ENCODE measurements around the gene OSBP2.
"Not testable (repeated sequence)": the region's sequence is repeated elsewhere in the genome, so short reads cannot be mapped to it uniquely, and the experiment has no call there.

OSBP2 gene

DNA sequence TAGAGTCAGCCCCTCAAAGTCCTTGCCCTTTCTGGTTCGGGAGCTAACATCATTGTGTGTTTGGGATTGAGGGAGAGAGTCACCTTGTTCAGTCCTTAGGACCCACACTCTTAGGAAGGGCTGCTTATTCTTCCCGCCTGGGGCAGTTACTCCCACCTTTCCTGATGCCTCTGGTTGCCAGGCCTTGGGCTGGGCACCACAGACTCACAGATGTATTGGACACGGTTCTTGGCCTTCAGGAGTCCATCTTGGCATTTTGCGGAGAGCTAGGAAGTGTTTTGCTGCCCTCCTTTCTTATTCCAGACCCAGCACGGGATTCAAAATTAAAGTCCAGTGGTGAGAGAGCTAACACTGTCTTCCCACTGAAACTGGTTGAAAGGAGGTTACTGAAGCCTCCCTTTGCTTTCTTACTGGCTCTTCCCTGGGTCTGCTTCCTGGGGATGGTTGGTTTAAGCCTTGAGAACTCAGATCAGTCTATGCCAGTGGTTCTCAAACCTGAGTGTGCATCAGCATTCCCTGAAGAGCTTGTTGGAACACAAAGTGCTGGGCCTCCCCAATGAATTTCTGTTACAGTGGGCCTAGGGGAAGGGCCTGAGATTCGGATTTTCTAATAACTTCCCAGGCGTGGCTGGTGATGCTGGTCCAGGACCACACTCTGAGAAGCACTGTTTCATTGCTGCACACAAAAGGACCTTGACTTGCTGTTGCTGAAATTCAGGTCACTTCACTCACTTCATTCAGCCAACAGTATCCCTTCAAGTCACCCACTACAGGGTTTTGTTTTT lies 1.4 kb downstream of the OSBP2 start:
- Histone ChIP-seq H3K4me3 (ENCODE audit: insufficient read depth, low read depth, low read length) (no peak overlapping the region), H3K36me3 (ENCODE audit: control insufficient read depth, insufficient read depth, low read length) (no peaks in the 10 kb centered on the region), H3K9me3 (ENCODE audit: control insufficient read depth, low read length) (no peaks in the 10 kb centered on the region), H3K27me3 (ENCODE audit: control insufficient read depth, insufficient read depth, low read length, poor library complexity, severe bottlenecking) (peaks cover 39% of the 10 kb centered on the region), H3K27ac (ENCODE audit: insufficient read depth, low read depth, low read length, poor library complexity, severe bottlenecking) (no peak overlapping the region), H3K4me1 (ENCODE audit: control insufficient read depth, insufficient read depth, low read length) (no peaks in the 10 kb centered on the region)
- 91 to 94% methylated on average over 7 of the region's 7 CpGs for WGBS, 2 experiments

- H3K27ac ChIP-seq (ENCODE audit: insufficient read depth, low read depth, low read length, poor library complexity, severe bottlenecking) = no peak overlapping the region
- H3K27me3 ChIP-seq (ENCODE audit: control insufficient read depth, insufficient read depth, low read length, poor library complexity, severe bottlenecking) = peaks cover 36% of the 10 kb centered on the region
- whole genome bisulfite sequencing, 2 experiments = 94 to 97% methylated on average over 7 of the region's 7 CpGs
- H3K4me1 ChIP-seq (ENCODE audit: control insufficient read depth, insufficient read depth, low read length) = no peaks in the 10 kb centered on the region
- no peaks in the 10 kb centered on the region for H3K36me3 ChIP-seq (ENCODE audit: control insufficient read depth, insufficient read depth, low read length)
- H3K9me3 ChIP-seq (ENCODE audit: control insufficient read depth, low read length) = no peaks in the 10 kb centered on the region
- no peak overlapping the region for H3K4me3 ChIP-seq (ENCODE audit: insufficient read depth, low read depth, low read length)
Observed at GRCh38 chr22:30697975-30698374, 3.3 kb downstream of the OSBP2 start.

- 95% methylated on average over 1 of the region's 1 CpG for WGBS, 2 experiments
- Histone ChIP-seq H3K4me3 (ENCODE audit: insufficient read depth, low read depth, low read length) (no peak overlapping the region), H3K4me1 (ENCODE audit: control insufficient read depth, insufficient read depth, low read length) (peaks cover 13% of the 10 kb centered on the region), H3K9me3 (ENCODE audit: control insufficient read depth, low read length) (no peaks in the 10 kb centered on the region), H3K36me3 (ENCODE audit: control insufficient read depth, insufficient read depth, low read length) (no peaks in the 10 kb centered on the region), H3K27me3 (ENCODE audit: control insufficient read depth, insufficient read depth, low read length, poor library complexity, severe bottlenecking) (peaks cover 1% of the 10 kb centered on the region), H3K27ac (ENCODE audit: insufficient read depth, low read depth, low read length, poor library complexity, severe bottlenecking) (no peak overlapping the region)
Observed at GRCh38 chr22:30701872-30702271, 7.2 kb downstream of the OSBP2 start.

DNA sequence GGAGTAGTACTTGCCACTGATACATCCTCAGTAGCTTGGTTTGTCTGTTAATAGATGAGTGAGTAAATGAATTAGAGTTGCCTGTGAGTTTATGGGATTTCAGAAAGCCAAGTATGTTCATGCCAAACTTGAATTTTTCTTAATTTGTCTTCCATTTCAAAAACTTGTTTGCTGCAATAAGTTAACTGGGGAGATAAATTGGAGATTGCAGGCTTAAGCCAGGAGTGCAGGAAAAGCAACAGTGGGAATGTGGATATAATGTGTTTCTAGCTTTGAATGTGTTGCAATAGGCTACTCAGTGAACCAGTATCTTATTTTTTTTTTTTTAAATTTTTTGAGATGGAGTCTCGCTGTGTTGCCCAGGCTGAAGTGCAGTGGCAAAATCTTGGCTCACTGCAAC lies 8.2 kb downstream of the OSBP2 start:
- 88 to 92% methylated on average over 1 of the region's 1 CpG for WGBS, 2 experiments
- H3K27me3 ChIP-seq (ENCODE audit: control insufficient read depth, insufficient read depth, low read length, poor library complexity, severe bottlenecking) = no peaks in the 10 kb centered on the region
- H3K27ac ChIP-seq (ENCODE audit: insufficient read depth, low read depth, low read length, poor library complexity, severe bottlenecking) = no peak overlapping the region
- H3K36me3 ChIP-seq (ENCODE audit: control insufficient read depth, insufficient read depth, low read length) = no peaks in the 10 kb centered on the region
- H3K4me1 ChIP-seq (ENCODE audit: control insufficient read depth, insufficient read depth, low read length) = peaks cover 13% of the 10 kb centered on the region
- H3K4me3 ChIP-seq (ENCODE audit: insufficient read depth, low read depth, low read length) = no peak overlapping the region
- no peaks in the 10 kb centered on the region for H3K9me3 ChIP-seq (ENCODE audit: control insufficient read depth, low read length)

DNA sequence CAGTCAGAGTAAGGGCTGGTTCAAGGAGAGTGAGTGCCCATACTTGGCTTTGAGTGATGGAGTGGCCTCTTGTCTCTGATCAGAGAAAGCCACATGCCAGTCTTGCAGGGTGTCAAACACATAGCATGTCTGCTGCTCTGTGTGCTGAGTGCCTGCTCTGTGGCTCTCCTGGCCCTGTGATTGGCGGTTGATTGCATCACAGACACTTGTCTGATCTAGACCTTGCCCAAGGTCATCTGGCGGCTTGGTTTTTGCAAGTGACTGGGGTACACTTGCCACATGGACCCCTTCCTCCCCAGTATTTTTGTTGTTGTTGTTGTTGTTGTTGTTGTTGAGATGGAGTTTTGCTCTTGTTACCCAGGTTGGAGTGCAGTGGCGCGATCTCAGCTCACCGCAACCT lies 10.3 kb downstream of the OSBP2 start:
- Histone ChIP-seq H3K27me3 (ENCODE audit: control insufficient read depth, insufficient read depth, low read length, poor library complexity, severe bottlenecking) (no peaks in the 10 kb centered on the region), H3K9me3 (ENCODE audit: control insufficient read depth, low read length) (no peaks in the 10 kb centered on the region), H3K4me3 (ENCODE audit: insufficient read depth, low read depth, low read length) (no peak overlapping the region), H3K36me3 (ENCODE audit: control insufficient read depth, insufficient read depth, low read length) (no peaks in the 10 kb centered on the region), H3K4me1 (ENCODE audit: control insufficient read depth, insufficient read depth, low read length) (peaks cover 13% of the 10 kb centered on the region), H3K27ac (ENCODE audit: insufficient read depth, low read depth, low read length, poor library complexity, severe bottlenecking) (no peak overlapping the region)
- WGBS, 2 experiments = 90 to 96% methylated on average over 5 of the region's 5 CpGs

DNA sequence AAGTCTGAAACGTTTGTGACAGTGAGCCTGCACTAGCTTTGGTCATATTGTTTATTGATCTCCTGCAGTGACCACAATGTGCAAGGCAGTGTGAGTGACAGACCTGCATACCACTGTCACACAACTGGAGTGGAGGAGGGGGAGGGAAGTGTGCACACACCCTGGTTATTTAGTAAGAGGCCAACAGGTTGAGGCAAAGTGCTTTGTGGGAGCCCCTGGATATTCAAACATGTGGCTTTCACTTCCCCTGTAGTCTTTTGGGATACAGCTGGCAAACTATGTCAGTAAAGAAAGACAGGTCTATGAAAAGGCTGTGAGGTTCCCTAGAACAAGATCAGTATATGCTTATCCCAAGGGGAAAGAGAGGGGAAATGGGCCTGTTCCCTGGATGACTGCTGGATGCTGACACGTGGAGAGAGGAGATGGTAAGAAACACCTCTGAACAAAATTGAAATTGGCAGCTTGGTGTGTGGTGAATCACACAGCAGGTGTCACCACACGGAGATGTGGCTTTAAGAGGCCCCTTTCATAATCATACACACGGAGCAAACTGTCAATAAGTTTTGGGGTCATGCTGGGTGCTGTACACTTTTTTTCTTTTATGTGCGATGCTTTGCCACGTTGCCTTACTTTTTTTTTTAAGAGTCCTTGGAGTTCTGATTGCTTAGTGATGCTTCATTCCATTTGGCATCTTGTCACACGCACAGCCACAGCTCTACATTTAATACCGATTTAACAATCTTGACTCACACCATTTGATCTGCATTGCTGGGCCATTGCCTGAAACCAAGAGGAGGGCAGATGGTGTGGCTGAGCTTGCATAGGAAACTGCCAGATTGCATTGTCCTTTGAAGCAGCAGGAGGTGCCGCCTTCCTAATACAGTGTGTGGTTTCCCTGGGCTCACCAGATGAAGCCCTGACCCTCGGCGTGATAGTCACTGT lies 11.3 kb downstream of the OSBP2 start:
- Histone ChIP-seq H3K4me3 (ENCODE audit: insufficient read depth, low read depth, low read length) (no peak overlapping the region), H3K27me3 (ENCODE audit: control insufficient read depth, insufficient read depth, low read length, poor library complexity, severe bottlenecking) (no peaks in the 10 kb centered on the region), H3K27ac (ENCODE audit: insufficient read depth, low read depth, low read length, poor library complexity, severe bottlenecking) (no peak overlapping the region), H3K9me3 (ENCODE audit: control insufficient read depth, low read length) (no peaks in the 10 kb centered on the region), H3K4me1 (ENCODE audit: control insufficient read depth, insufficient read depth, low read length) (peaks cover 13% of the 10 kb centered on the region), H3K36me3 (ENCODE audit: control insufficient read depth, insufficient read depth, low read length) (no peaks in the 10 kb centered on the region)
- 62 to 69% methylated on average over 11 of the region's 11 CpGs for WGBS, 2 experiments

DNA sequence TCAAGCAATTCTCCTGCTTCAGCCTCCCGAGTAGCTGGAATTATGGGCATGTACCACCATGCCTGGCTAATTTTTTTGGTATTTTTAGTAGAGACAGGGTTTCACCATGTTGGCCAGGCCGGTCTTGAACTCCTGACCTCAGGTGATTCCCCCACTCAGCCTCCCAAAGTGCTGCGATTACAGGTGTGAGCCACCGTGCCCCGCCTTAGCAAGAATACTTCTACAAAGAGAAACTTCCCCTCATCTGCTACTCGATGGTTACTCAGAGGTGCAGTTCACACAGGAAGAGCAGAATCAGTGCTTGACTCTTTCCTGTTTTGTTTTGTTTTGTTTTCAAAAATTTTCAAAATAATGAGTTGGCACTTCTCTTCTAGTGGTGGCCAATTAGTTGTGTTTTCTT lies 15.3 kb downstream of the OSBP2 start:
- peaks cover 13% of the 10 kb centered on the region for H3K4me1 ChIP-seq (ENCODE audit: control insufficient read depth, insufficient read depth, low read length)
- H3K36me3 ChIP-seq (ENCODE audit: control insufficient read depth, insufficient read depth, low read length); H3K4me3 ChIP-seq (ENCODE audit: insufficient read depth, low read depth, low read length); H3K27me3 ChIP-seq (ENCODE audit: control insufficient read depth, insufficient read depth, low read length, poor library complexity, severe bottlenecking); H3K27ac ChIP-seq (ENCODE audit: insufficient read depth, low read depth, low read length, poor library complexity, severe bottlenecking); H3K9me3 ChIP-seq (ENCODE audit: control insufficient read depth, low read length): not testable (repeated sequence)
- 94 to 96% methylated on average over 6 of the region's 6 CpGs for WGBS, 2 experiments

GRCh38 chr22:30712094-30712493 lies 17.4 kb downstream of the OSBP2 start:
- H3K36me3 ChIP-seq (ENCODE audit: control insufficient read depth, insufficient read depth, low read length) = no peaks in the 10 kb centered on the region
- H3K4me3 ChIP-seq (ENCODE audit: insufficient read depth, low read depth, low read length) = no peak overlapping the region
- 92 to 98% methylated on average over 1 of the region's 1 CpG for WGBS, 2 experiments
- H3K4me1 ChIP-seq (ENCODE audit: control insufficient read depth, insufficient read depth, low read length) = no peaks in the 10 kb centered on the region
- H3K27me3 ChIP-seq (ENCODE audit: control insufficient read depth, insufficient read depth, low read length, poor library complexity, severe bottlenecking) = no peaks in the 10 kb centered on the region
- no peaks in the 10 kb centered on the region for H3K9me3 ChIP-seq (ENCODE audit: control insufficient read depth, low read length)
- no peak overlapping the region for H3K27ac ChIP-seq (ENCODE audit: insufficient read depth, low read depth, low read length, poor library complexity, severe bottlenecking)

- no peaks in the 10 kb centered on the region for H3K9me3 ChIP-seq (ENCODE audit: control insufficient read depth, low read length)
- H3K4me1 ChIP-seq (ENCODE audit: control insufficient read depth, insufficient read depth, low read length) = no peaks in the 10 kb centered on the region
- H3K27ac ChIP-seq (ENCODE audit: insufficient read depth, low read depth, low read length, poor library complexity, severe bottlenecking) = no peak overlapping the region
- H3K4me3 ChIP-seq (ENCODE audit: insufficient read depth, low read depth, low read length) = no peak overlapping the region
- H3K27me3 ChIP-seq (ENCODE audit: control insufficient read depth, insufficient read depth, low read length, poor library complexity, severe bottlenecking) = no peaks in the 10 kb centered on the region
- no peaks in the 10 kb centered on the region for H3K36me3 ChIP-seq (ENCODE audit: control insufficient read depth, insufficient read depth, low read length)
- 80% methylated on average over 1 of the region's 2 CpGs; no CpG with 5 or more reads in 1 of the 2 experiments for WGBS, 2 experiments
Observed at GRCh38 chr22:30714062-30714461, 19.4 kb downstream of the OSBP2 start.

DNA sequence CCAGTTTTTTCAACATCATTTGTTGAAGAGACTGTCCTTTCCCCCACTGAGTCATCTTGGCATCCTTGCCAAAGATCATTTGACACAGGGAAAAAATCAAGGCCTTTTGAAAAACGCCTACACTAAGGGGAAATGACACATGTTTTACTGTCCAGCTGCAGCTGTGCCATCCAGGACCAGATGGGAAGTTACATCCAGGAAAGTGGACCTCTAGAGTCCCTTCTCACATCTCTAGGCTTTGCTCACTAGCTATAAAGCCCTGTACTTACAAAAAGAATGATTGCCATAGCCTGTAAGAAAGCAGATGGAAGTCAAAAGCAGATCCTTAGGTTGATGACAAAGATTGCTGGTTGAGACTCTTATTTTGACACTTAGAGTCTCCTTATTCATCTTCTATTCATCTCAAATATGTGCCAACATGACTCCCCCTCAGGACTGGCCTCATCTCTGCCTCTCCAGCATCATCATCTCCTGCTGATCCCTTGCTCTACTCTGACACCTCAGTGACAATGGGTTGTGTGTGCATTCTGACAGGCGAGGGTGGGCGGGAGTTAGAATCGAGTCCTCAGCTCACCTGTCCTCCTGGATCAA lies 22.8 kb downstream of the OSBP2 start:
- no peaks in the 10 kb centered on the region for H3K27me3 ChIP-seq (ENCODE audit: control insufficient read depth, insufficient read depth, low read length, poor library complexity, severe bottlenecking)
- H3K36me3 ChIP-seq (ENCODE audit: control insufficient read depth, insufficient read depth, low read length) = no peaks in the 10 kb centered on the region
- H3K9me3 ChIP-seq (ENCODE audit: control insufficient read depth, low read length) = no peaks in the 10 kb centered on the region
- no peak overlapping the region for H3K4me3 ChIP-seq (ENCODE audit: insufficient read depth, low read depth, low read length)
- H3K27ac ChIP-seq (ENCODE audit: insufficient read depth, low read depth, low read length, poor library complexity, severe bottlenecking) = no peak overlapping the region
- WGBS, 2 experiments = 75 to 85% methylated on average over 4 of the region's 4 CpGs
- no peaks in the 10 kb centered on the region for H3K4me1 ChIP-seq (ENCODE audit: control insufficient read depth, insufficient read depth, low read length)

Data from ectodermal cell (in vitro differentiated cells).